Measurements from ENCODE around the gene LNX2.

GRCh38 chr13:27662738-27663470, 42.6 kb upstream of the LNX2 start:
- TF ChIP-seq CTCF (optimal IDR thresholded peaks at IDR 0.05 in 1 of 3, IDR thresholded peaks at IDR 0.05 in 1 of 3, conservative IDR thresholded peaks at IDR 0.05 in 1 of 3; ENCODE audit: extremely low read depth in 1 of 3, insufficient read depth in 2 of 3, low read length in 3 of 3) (no peak), EZH2 (IDR thresholded peaks at IDR 0.05; ENCODE audit: low read length) (no peak)
